Fibroblast of lung (primary cell): Measurements from ENCODE around the gene SLC9A5. TPM values are rescaled to one million over a fixed set of nuclear protein-coding genes. Genes with fewer than 3 reads are reported as not detected.

Experiments used
- DNase-seq, 2 donors: peaks; one replicate each; pipeline versions ENCODE4 v3.0.0 to v3.0.0-alpha.2; 2010; ENCODE audit warnings: low read depth in 2 of 2
- H2AFZ ChIP-seq: 2 replicates; pipeline ENCODE4 v1.5.1; 2012; ENCODE audit warnings: low read length, control low read depth, inconsistent platforms
- H3K27ac ChIP-seq: 2 replicates; pipeline ENCODE4 v1.5.1; 2011; ENCODE audit warnings: low read length, control low read depth; ENCODE audit not compliant: insufficient read depth
- H3K27me3 ChIP-seq: 2 replicates; pipeline ENCODE4 v1.5.1; 2011; ENCODE audit warnings: mild to moderate bottlenecking, low read length; ENCODE audit not compliant: control insufficient read depth, insufficient read depth
- H3K36me3 ChIP-seq: 2 replicates; pipeline ENCODE4 v1.5.1; 2011; ENCODE audit warnings: low read length; ENCODE audit not compliant: control insufficient read depth, insufficient read depth
- H3K4me1 ChIP-seq: 2 replicates; pipeline ENCODE4 v1.5.1; 2011; ENCODE audit warnings: low read length; ENCODE audit not compliant: control insufficient read depth, insufficient read depth; ENCODE audit errors: extremely low read depth
- H3K4me2 ChIP-seq: 2 replicates; pipeline ENCODE4 v1.5.1; 2011; ENCODE audit warnings: low read length, control low read depth; ENCODE audit not compliant: insufficient read depth; ENCODE audit errors: extremely low read depth
- H3K4me3 ChIP-seq, 4 experiments: fragments of 200-600 bp in 1 of 4; sonication (generic) in 1 of 4; replicated peaks in 1 of 4; 2 replicates each; pipeline ENCODE4 v1.5.1; 2011 to 2016; ENCODE audit warnings: low read length in 4 of 4, low read depth in 3 of 4, mild to moderate bottlenecking in 3 of 4, control low read depth in 2 of 4, inconsistent platforms in 1 of 4, mixed read lengths in 1 of 4; ENCODE audit not compliant: insufficient read depth in 1 of 4; ENCODE audit errors: control extremely low read depth in 1 of 4
- H3K79me2 ChIP-seq: 2 replicates; pipeline ENCODE4 v1.5.1; 2012; ENCODE audit warnings: mild to moderate bottlenecking, low read length, inconsistent platforms; ENCODE audit not compliant: control insufficient read depth, insufficient read depth
- H3K9ac ChIP-seq: 2 replicates; pipeline ENCODE4 v1.5.1; 2011; ENCODE audit warnings: mild to moderate bottlenecking, low read length, control low read depth; ENCODE audit not compliant: insufficient read depth
- H3K9me3 ChIP-seq: 2 replicates; pipeline ENCODE4 v1.5.1; 2012; ENCODE audit warnings: low read depth, low read length; ENCODE audit not compliant: control insufficient read depth, insufficient read depth
- H4K20me1 ChIP-seq: 2 replicates; pipeline ENCODE4 v1.5.1; 2011; ENCODE audit warnings: low read length; ENCODE audit not compliant: control insufficient read depth, insufficient read depth; ENCODE audit errors: extremely low read depth
- EZH2 ChIP-seq: IDR thresholded peaks from 2 replicates; pipeline ENCODE4 v1.5.1; 2012; ENCODE audit warnings: low read length, control low read depth, mild to moderate bottlenecking; ENCODE audit errors: missing control alignments
- polyA plus RNA-seq, 2 donors: library from polyadenylated mRNA; depleted of rRNA in 1 of 2; stranded (reverse) in 1 of 2; unstranded in 1 of 2; fragments of >200 nt; gene quantifications; 2 replicates each; pipeline ENCODE4 v1.2.1, GENCODE V29; 2011 to 2012; ENCODE audit warnings: missing spikeins in 1 of 2
- total RNA-seq: library from RNA; depleted of rRNA; stranded (reverse); fragments of >200 nt; gene quantifications from 2 replicates; pipeline ENCODE4 v1.2.1, GENCODE V29; 2014
- TF ChIP-seq, protein P1 (sequence below), 2 donors: IDR thresholded peaks in 1 of 2; conservative IDR thresholded peaks in 1 of 2; 1 replicate in 1 of 2; 2 replicates in 1 of 2; pipeline ENCODE4 v1.5.1; 2011 to 2012; ENCODE audit warnings: low read length in 2 of 2, control low read depth in 1 of 2, inconsistent platforms in 1 of 2, low read depth in 1 of 2, mild to moderate bottlenecking in 1 of 2

SLC9A5 gene
- total and polyA plus RNA-seq, 2 donors (not counting 1 experiment from before 2014, with no cell fraction given): 2.0 to 2.3 TPM

DNA sequence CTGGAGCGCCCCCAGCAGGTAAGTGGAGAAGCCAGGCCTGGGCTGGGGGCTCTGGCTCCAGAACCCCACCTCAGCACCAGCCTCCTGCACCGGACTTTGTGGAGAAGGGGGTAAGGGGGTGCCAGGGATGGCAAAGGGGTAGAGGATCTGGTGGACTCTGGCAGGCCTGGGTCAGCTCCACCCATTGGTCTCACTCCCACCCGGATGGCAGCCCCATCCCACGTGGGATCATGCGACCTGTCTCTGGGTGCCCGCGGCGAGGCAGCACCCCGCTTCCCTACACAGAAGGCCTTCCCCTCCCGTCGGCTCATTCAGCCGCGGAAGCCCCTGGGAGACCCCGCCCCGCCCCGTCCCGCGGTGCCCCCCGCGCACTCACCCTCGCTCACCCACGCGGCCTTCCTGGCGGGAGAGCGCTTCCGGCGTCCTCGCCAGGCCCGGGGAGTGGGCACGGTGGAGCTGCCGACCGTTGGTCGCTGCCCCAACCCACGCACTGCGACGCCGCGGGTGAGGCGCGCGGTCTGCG, 30.1 kb downstream of the SLC9A5 start:
- Histone ChIP-seq H3K79me2 (peaks cover 5% of the 10 kb centered on the region), H3K4me3 (peak overlapping the region; percentile 46 to 72 (median 70)), H3K27me3 (no peaks in the 10 kb centered on the region), H4K20me1 (no peaks in the 10 kb centered on the region), H3K36me3 (peaks cover 6% of the 10 kb centered on the region), H3K9ac (peak overlapping the region; percentile 70), H3K4me2 (peak overlapping the region; percentile 99), H3K4me1 (peaks cover 16% of the 10 kb centered on the region), H2AFZ (no peak overlapping the region), H3K9me3 (no peaks in the 10 kb centered on the region), H3K27ac (peak overlapping the region; percentile 94)
- TF ChIP-seq EZH2: no peak
- TF ChIP-seq, protein P1, sequence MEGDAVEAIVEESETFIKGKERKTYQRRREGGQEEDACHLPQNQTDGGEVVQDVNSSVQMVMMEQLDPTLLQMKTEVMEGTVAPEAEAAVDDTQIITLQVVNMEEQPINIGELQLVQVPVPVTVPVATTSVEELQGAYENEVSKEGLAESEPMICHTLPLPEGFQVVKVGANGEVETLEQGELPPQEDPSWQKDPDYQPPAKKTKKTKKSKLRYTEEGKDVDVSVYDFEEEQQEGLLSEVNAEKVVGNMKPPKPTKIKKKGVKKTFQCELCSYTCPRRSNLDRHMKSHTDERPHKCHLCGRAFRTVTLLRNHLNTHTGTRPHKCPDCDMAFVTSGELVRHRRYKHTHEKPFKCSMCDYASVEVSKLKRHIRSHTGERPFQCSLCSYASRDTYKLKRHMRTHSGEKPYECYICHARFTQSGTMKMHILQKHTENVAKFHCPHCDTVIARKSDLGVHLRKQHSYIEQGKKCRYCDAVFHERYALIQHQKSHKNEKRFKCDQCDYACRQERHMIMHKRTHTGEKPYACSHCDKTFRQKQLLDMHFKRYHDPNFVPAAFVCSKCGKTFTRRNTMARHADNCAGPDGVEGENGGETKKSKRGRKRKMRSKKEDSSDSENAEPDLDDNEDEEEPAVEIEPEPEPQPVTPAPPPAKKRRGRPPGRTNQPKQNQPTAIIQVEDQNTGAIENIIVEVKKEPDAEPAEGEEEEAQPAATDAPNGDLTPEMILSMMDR (conservative IDR thresholded peaks at IDR 0.05 in 1 of 2, IDR thresholded peaks at IDR 0.05 in 1 of 2; ENCODE audit: low read depth in 1 of 2, low read length in 2 of 2): peak; percentile 7 to 24
- no peak for DNase-seq

DNA sequence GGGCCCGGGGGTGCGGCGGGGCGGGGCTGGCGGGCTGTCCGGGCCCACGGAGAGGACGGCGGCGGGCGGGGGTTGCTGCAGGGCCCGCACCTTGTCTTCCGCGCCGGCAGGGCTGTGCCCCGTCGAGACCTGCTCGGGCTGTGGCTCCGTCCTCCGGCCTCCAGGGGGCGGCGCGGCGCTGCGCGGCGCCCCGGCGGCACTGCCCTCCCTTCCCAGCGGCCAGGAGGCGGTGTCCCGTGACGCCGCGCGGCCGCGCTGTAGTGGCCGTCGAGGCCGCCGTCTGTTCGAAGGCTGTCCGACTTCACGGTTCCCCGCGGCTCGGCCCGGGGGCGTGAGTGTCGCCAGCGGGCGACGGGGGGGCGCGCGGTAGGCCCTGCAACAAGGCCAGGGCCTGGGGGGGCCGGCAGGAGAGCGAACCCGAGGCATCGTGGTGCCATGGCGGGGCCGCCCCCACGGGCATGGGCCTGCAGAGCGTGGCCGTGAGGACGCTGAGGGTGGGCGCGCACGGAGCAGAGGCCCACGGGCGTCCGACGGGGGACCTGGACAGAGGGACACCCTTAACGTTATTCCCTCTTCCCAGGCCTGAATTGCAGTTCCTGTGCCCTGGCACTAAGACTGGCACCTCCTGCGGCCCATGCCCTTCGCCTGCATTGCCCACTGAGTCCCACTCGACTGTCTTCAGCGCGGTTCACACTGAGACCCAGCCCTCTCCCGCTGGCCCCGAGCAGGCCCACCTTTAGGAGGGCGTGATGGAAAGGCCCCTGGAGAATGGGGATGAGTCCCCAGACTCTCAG, 30.7 kb downstream of the SLC9A5 start, which contains the start of gene PLEKHG4:
PLEKHG4 (plus strand) TSS at position 237 of the 794 bp plus-strand sequence; CDS start at position 750, 513 bp downstream.
- no peaks in the 10 kb centered on the region for H4K20me1 ChIP-seq
- H2AFZ ChIP-seq: peak within 1 kb of the TSS; percentile 5
- peaks cover 5% of the 10 kb centered on the region for H3K79me2 ChIP-seq
- H3K27ac ChIP-seq: peak within 1 kb of the TSS; percentile 94
- peak within 1 kb of the TSS; percentile 46 to 72 (median 70) for H3K4me3 ChIP-seq
- no peaks in the 10 kb centered on the region for H3K9me3 ChIP-seq
- peak within 1 kb of the TSS; percentile 99 for H3K4me2 ChIP-seq
- DNase-seq: peak; percentile 63 to 72
- no peaks in the 10 kb centered on the region for H3K27me3 ChIP-seq
- peak within 1 kb of the TSS; percentile 70 for H3K9ac ChIP-seq
- H3K4me1 ChIP-seq: peaks cover 16% of the 10 kb centered on the region
- no peak for TF ChIP-seq EZH2
- TF ChIP-seq, protein P1 (conservative IDR thresholded peaks at IDR 0.05 in 1 of 2, IDR thresholded peaks at IDR 0.05 in 1 of 2; ENCODE audit: low read depth in 1 of 2, low read length in 2 of 2): peak; percentile 28 to 61
- H3K36me3 ChIP-seq: peaks cover 6% of the 10 kb centered on the region
